NCI-H2029 treated with DMSO at 0.1 percent for 48 hours (cell line): ENCODE measurements around the gene SIK3.

Source experiments
- DNase-seq: peaks from one replicate; lab custom pipeline; 2025; lab: John Stamatoyannopoulos, UW

SIK3 gene

DNA sequence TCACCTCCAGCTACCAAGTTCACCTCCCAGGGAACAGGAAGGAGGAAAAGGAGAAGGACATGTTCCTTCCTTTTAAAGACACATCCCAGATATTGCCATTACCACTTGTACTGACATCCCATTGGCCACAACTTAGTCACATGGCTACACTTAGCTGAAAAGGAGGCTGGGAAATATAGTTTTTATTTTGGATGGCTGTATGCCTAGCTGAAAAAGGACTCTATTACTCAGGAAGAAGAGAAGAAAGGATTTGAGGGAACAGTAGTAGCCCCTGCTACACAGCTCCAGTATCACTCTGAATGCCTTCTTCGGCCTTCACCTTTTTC is 304.5 kb downstream of the SIK3 start:
- no peak for DNase-seq
